Heart left ventricle (tissue), 16 donors: Measurements from ENCODE around the gene SGIP1. TPM values are rescaled to one million over a fixed set of nuclear protein-coding genes. Genes with fewer than 3 reads are reported as not detected.
A peak's percentile ranks its signal among the peaks of the same experiment; 100 is the strongest.

Experiments
- ATAC-seq, 4 donors: fragments of 200-7000 bp; cut with Tn5 transposase; one replicate each; pipeline ENCODE4 v1.9.1; 2020 to 2022; ENCODE audit warnings: moderate library complexity in 4 of 4, mild to moderate bottlenecking in 3 of 4, moderate number of reproducible peaks in 1 of 4
- DNase-seq, 5 donors: peaks; one replicate each; pipeline ENCODE4 v3.0.0-alpha.2; 2020
- H3K27ac ChIP-seq, 12 donors: fragments of 200-600 bp; sonication (generic) in 4 of 12; one replicate each; pipeline versions ENCODE4 v1.5.0 to v1.8.0; 2016 to 2022; ENCODE audit warnings: mild to moderate bottlenecking in 2 of 12
- H3K27me3 ChIP-seq, 9 donors: fragments of 200-600 bp; sonication (generic) in 2 of 9; one replicate each; pipeline versions ENCODE4 v1.5.1 to v1.8.0; 2016 to 2022; ENCODE audit warnings: mild to moderate bottlenecking in 3 of 9
- H3K36me3 ChIP-seq, 9 donors: fragments of 200-600 bp; sonication (generic) in 2 of 9; one replicate each; pipeline versions ENCODE4 v1.5.0 to v1.8.0; 2018 to 2022; ENCODE audit warnings: mild to moderate bottlenecking in 2 of 9
- H3K4me1 ChIP-seq, 12 donors: fragments of 200-600 bp; sonication (generic) in 4 of 12; one replicate each; pipeline versions ENCODE4 v1.5.0 to v1.8.0; 2016 to 2022; ENCODE audit warnings: mild to moderate bottlenecking in 3 of 12
- H3K4me3 ChIP-seq, 12 donors: fragments of 200-600 bp; sonication (generic) in 4 of 12; one replicate each; pipeline versions ENCODE4 v1.5.0 to v1.8.0; 2017 to 2022; ENCODE audit warnings: mild to moderate bottlenecking in 9 of 12, moderate library complexity in 4 of 12
- H3K9me3 ChIP-seq, 12 donors: fragments of 200-600 bp; sonication (generic) in 4 of 12; one replicate each; pipeline versions ENCODE4 v1.5.0 to v1.8.0; 2016 to 2022; ENCODE audit warnings: mild to moderate bottlenecking in 1 of 12
- CTCF ChIP-seq, 12 donors: fragments of 200-600 bp; sonication (generic) in 4 of 12; IDR thresholded peaks; one replicate each; pipeline versions ENCODE4 v1.5.0 to v1.8.0; 2018 to 2022; ENCODE audit warnings: antibody characterized with exemption in 12 of 12, mild to moderate bottlenecking in 5 of 12
- POLR2A ChIP-seq, 2 donors: fragments of 450-650 bp; IDR thresholded peaks; one replicate each; pipeline ENCODE4 v1.6.1; 2017; ENCODE audit warnings: antibody characterized with exemption in 2 of 2, mild to moderate bottlenecking in 2 of 2, moderate library complexity in 2 of 2
- WGBS, 4 donors: extraction: QIAGEN DNeasy Blood & Tissue Kit in 2 of 4; methylation state at CpG; one replicate each; pipeline versions ENCODE4 v1.1.5 to v1.1.7; 2013 to 2018; 5-methylcytosine and 5-hydroxymethylcytosine counted together
- intact Hi-C, 10 donors: fragments of 100-400 bp; cut with DNase I; formaldehyde crosslinking; loops; one replicate each; pipeline versions ENCODE4 v1.11.1 to v1.14.2; 2022
- polyA plus RNA-seq, 2 donors: library from polyadenylated mRNA; stranded (reverse); fragments of 200-250 nt; gene quantifications; one replicate each; pipeline ENCODE4 v1.2.3, GENCODE V29; 2013
- total RNA-seq, 9 donors: library from RNA; depleted of rRNA in 2 of 9; stranded (reverse); fragments of >200 nt in 2 of 9; fragmentation: NEBNext Ultra II Directional in 3 of 9; extraction: Animal tissue kit (Norgen Biotek cat#: 25700) in 3 of 9; gene quantifications; one replicate each; pipeline versions ENCODE4 v1.1.0 to v1.2.4, GENCODE V29; 2016 to 2023
- donor health status: ischemic (EF 13 %, LVEDD 7.1; RV severe dilation, severe dysfunction).
- donor health status: healthy with polysubstance abuse.
- donor health status: DM: no; HTN: yes; CAD: no.
- donor health status: DM: no; HTN: no; CAD: no.
- donor health status: ischemic (EF 25% LVEDD 6.9; RV normal size, moderate dysfunction).
- donor health status: ischemic (EF 25% LVEDD 5.7; RV mildly dilated, moderate dysfunction).
- donor health status: healthy.
- donor health status: DM: yes; HTN: yes; CAD: no.
- donor health status: ischemic (EF 35%, LVEDD 5.7; RV mildly dilated, moderate dysfunction).
- donor health status: nonischemic (EF 11% LVEDD 7.7; RV severe dilation, severe dysfunction).
- donor health status: DM: yes; HTN: yes; CAD: no.
- donor health status: PGD.
- donor health status: ischemic (EF 29% LVEDD 5.4; RV normal size, mild dysfunction).
- donor health status: nonischemic (EF 23%, LVEDD 6.1; RV moderate dilation, normal function).

The SGIP1 gene
- total and polyA plus RNA-seq, 11 donors = 2.1 to 17.3 (median 5.0) TPM

GRCh38 chr1:66605419-66605997 is 71.6 kb downstream of the SGIP1 start:
- ATAC-seq = peak; percentile 79 to 89 (median 88)
- H3K4me1 ChIP-seq = peaks cover 0 to 6% (median 0%) of the 10 kb centered on the region in 12 donors
- no peak overlapping the region for H3K4me3 ChIP-seq
- TF ChIP-seq CTCF (IDR thresholded peaks at IDR 0.05) = no peak
- no peak for TF ChIP-seq POLR2A (IDR thresholded peaks at IDR 0.05)
- no peak for DNase-seq
- peaks cover 0 to 3% (median 0%) of the 10 kb centered on the region in 9 donors for H3K36me3 ChIP-seq
- peak overlapping the region in 1 of 12 donors; percentile 48 for H3K27ac ChIP-seq
- no peaks in the 10 kb centered on the region for H3K9me3 ChIP-seq
- no peaks in the 10 kb centered on the region for H3K27me3 ChIP-seq
- intact Hi-C loops = loop anchor here in 1 of 10 donors (5.0 kb wide), 1 partner anchor 63 kb away; no protein-coding TSS in a partner anchor
- 72 to 82% (median 78%) methylated on average over 10 of the region's 10 CpGs for WGBS, 4 donors

- DNase-seq (no peak), ATAC-seq (no peak)
- TF ChIP-seq POLR2A (IDR thresholded peaks at IDR 0.05) (no peak), CTCF (IDR thresholded peaks at IDR 0.05) (no peak)
- 83 to 89% (median 86%) methylated on average over 3 of the region's 3 CpGs for WGBS, 4 donors
- H3K27ac ChIP-seq = peak overlapping the region in 1 of 12 donors; percentile 48
- H3K9me3 ChIP-seq = no peaks in the 10 kb centered on the region
- H3K27me3 ChIP-seq = no peaks in the 10 kb centered on the region
- H3K4me3 ChIP-seq = no peak overlapping the region
- intact Hi-C loops = loop anchor here in 1 of 10 donors (5.0 kb wide), 1 partner anchor 64 kb away; no protein-coding TSS in a partner anchor
- H3K4me1 ChIP-seq = peaks cover 0 to 6% (median 0%) of the 10 kb centered on the region in 12 donors
- H3K36me3 ChIP-seq = peaks cover 0 to 3% (median 0%) of the 10 kb centered on the region in 9 donors
Measured at GRCh38 chr1:66606362-66607065, 72.6 kb downstream of the SGIP1 start.

GRCh38 chr1:66607458-66607857 is 73.5 kb downstream of the SGIP1 start:
- no peak for DNase-seq
- Histone ChIP-seq H3K9me3 (no peaks in the 10 kb centered on the region), H3K27ac (no peak overlapping the region), H3K4me3 (no peak overlapping the region), H3K27me3 (no peaks in the 10 kb centered on the region), H3K4me1 (peaks cover 0 to 6% (median 0%) of the 10 kb centered on the region in 12 donors), H3K36me3 (peaks cover 0 to 3% (median 0%) of the 10 kb centered on the region in 9 donors)
- WGBS, 4 donors = 93 to 98% (median 94%) methylated on average over 2 of the region's 2 CpGs
- TF ChIP-seq POLR2A (IDR thresholded peaks at IDR 0.05) = no peak
- TF ChIP-seq CTCF (IDR thresholded peaks at IDR 0.05) = no peak
- ATAC-seq = no peak
- intact Hi-C loops = loop anchor here in 1 of 10 donors (5.0 kb wide), 1 partner anchor 65 kb away; no protein-coding TSS in a partner anchor

GRCh38 chr1:66613187-66613586 is 79.2 kb downstream of the SGIP1 start:
- TF ChIP-seq CTCF (IDR thresholded peaks at IDR 0.05) = no peak
- TF ChIP-seq POLR2A (IDR thresholded peaks at IDR 0.05) = no peak
- WGBS, 4 donors = 86 to 93% (median 88%) methylated on average over 4 of the region's 4 CpGs
- ATAC-seq = no peak

More at GRCh38 chr1:66613187-66613586, 79.2 kb downstream of the SGIP1 start:
- no peaks in the 10 kb centered on the region for H3K36me3 ChIP-seq
- peaks cover 0 to 5% (median 0%) of the 10 kb centered on the region in 12 donors for H3K4me1 ChIP-seq
- H3K4me3 ChIP-seq = no peak overlapping the region
- no peaks in the 10 kb centered on the region for H3K27me3 ChIP-seq
- no peak for DNase-seq
- H3K9me3 ChIP-seq = no peaks in the 10 kb centered on the region
- no peak overlapping the region for H3K27ac ChIP-seq
- intact Hi-C loops = no loop called here
